ENCODE measurements around the gene FXN. TPM values are rescaled to one million over a fixed set of nuclear protein-coding genes. Genes with fewer than 3 reads are reported as not detected.

Gene FXN
- total RNA-seq, 4 donors from 2014 or later: 1.8 to 10.1 (median 3.3) TPM

- TF ChIP-seq CTCF (IDR thresholded peaks at IDR 0.05; ENCODE audit: low read depth): no peak
These were observed 20.8 kb downstream of the FXN start for GRCh38 chr9:69056191-69056815.

GRCh38 chr9:69058101-69058500, 22.5 kb downstream of the FXN start:
- TF ChIP-seq CTCF (IDR thresholded peaks at IDR 0.05; ENCODE audit: low read depth): no peak

- no peak for TF ChIP-seq CTCF (IDR thresholded peaks at IDR 0.05; ENCODE audit: low read depth)
These were observed 25.2 kb downstream of the FXN start for GRCh38 chr9:69060766-69061165.

- TF ChIP-seq CTCF (IDR thresholded peaks at IDR 0.05; ENCODE audit: low read depth): no peak
These were observed 26.6 kb downstream of the FXN start for GRCh38 chr9:69062195-69062594.

- no peak for TF ChIP-seq CTCF (IDR thresholded peaks at IDR 0.05; ENCODE audit: low read depth)
These were observed 28.3 kb downstream of the FXN start for GRCh38 chr9:69063839-69064238.

GRCh38 chr9:69065660-69066059, 30.1 kb downstream of the FXN start:
- no peak for TF ChIP-seq CTCF (IDR thresholded peaks at IDR 0.05; ENCODE audit: low read depth)

- TF ChIP-seq CTCF (IDR thresholded peaks at IDR 0.05; ENCODE audit: low read depth): no peak
These were observed 31.4 kb downstream of the FXN start for GRCh38 chr9:69066955-69067354.

Data from subcutaneous adipose tissue (tissue), 4 donors.